HG02852 (cell line): ENCODE results near the gene PLK5.
"Not testable (repeated sequence)": the region's sequence is repeated elsewhere in the genome, so short reads cannot be mapped to it uniquely, and the experiment has no call there.

Experiments
- ATAC-seq: cut with Tn5 transposase; IDR thresholded peaks from one replicate; pipeline ENCODE4 v1.9.1; 2021; ENCODE audit warnings: mild to moderate bottlenecking, moderate library complexity; ENCODE audit not compliant: unreplicated experiment

The PLK5 gene

GRCh38 chr19:1524972-1525325 is 1.1 kb downstream of the PLK5 start:
- no peak for ATAC-seq

GRCh38 chr19:1525343-1525742 is 1.5 kb downstream of the PLK5 start:
- no peak for ATAC-seq

- no peak for ATAC-seq
These were observed 2.3 kb downstream of the PLK5 start for GRCh38 chr19:1526066-1526778.

- ATAC-seq = no peak
These were observed 3.2 kb downstream of the PLK5 start for GRCh38 chr19:1526979-1527649.

GRCh38 chr19:1527650-1528309 is 3.9 kb downstream of the PLK5 start:
- ATAC-seq = no peak

GRCh38 chr19:1528596-1529429 is 4.9 kb downstream of the PLK5 start:
- no peak for ATAC-seq

- no peak for ATAC-seq
These were observed 5.5 kb downstream of the PLK5 start for GRCh38 chr19:1529430-1529816.

- ATAC-seq = not testable (repeated sequence)
These were observed 7.0 kb downstream of the PLK5 start for GRCh38 chr19:1530856-1531255.

GRCh38 chr19:1531587-1531986 is 7.7 kb downstream of the PLK5 start:
- ATAC-seq = no peak

- ATAC-seq = no peak
These were observed 8.1 kb downstream of the PLK5 start for GRCh38 chr19:1532003-1532402.

GRCh38 chr19:1533510-1534150 is 9.8 kb downstream of the PLK5 start:
- ATAC-seq = no peak

GRCh38 chr19:1534972-1535371 is 11.1 kb downstream of the PLK5 start:
- no peak for ATAC-seq

- ATAC-seq = not testable (repeated sequence)
These were observed 11.8 kb downstream of the PLK5 start for GRCh38 chr19:1535699-1536098.

GRCh38 chr19:1538978-1539377 is 15.1 kb downstream of the PLK5 start:
- ATAC-seq = no peak

- not testable (repeated sequence) for ATAC-seq
These were observed 15.9 kb downstream of the PLK5 start for GRCh38 chr19:1539749-1540148.

GRCh38 chr19:1540365-1540925 is 16.6 kb downstream of the PLK5 start:
- no peak for ATAC-seq

GRCh38 chr19:1549332-1549945 is 25.6 kb downstream of the PLK5 start:
- ATAC-seq = no peak

- ATAC-seq = no peak
These were observed 27.5 kb downstream of the PLK5 start for GRCh38 chr19:1551068-1552040.

GRCh38 chr19:1553415-1553814 is 29.5 kb downstream of the PLK5 start:
- ATAC-seq = no peak
